Karpas-422 (cell line): ENCODE results near the gene UBLCP1. TPM values are rescaled to one million over a fixed set of nuclear protein-coding genes. Genes with fewer than 3 reads are reported as not detected.
"Not testable (repeated sequence)": the region's sequence is repeated elsewhere in the genome, so short reads cannot be mapped to it uniquely, and the experiment has no call there.

Source experiments
- DNase-seq: peaks from one replicate; pipeline ENCODE4 v3.0.0-alpha.2; 2015
- H2AFZ ChIP-seq: fragments of 200-600 bp; sonication (generic); 2 replicates; pipeline ENCODE4 v1.6.1; 2014; ENCODE audit warnings: antibody characterized with exemption, low read length, mixed read lengths
- H3K27ac ChIP-seq: fragments of 200-600 bp; sonication (generic); 2 replicates; pipeline ENCODE4 v1.5.1; 2014; ENCODE audit warnings: mild to moderate bottlenecking, low read length, moderate library complexity
- H3K27me3 ChIP-seq: fragments of 200-600 bp; sonication (generic); 2 replicates; pipeline ENCODE4 v1.6.1; 2014; ENCODE audit warnings: low read length, mixed read lengths
- H3K36me3 ChIP-seq: fragments of 200-600 bp; sonication (generic); 2 replicates; pipeline ENCODE4 v1.6.1; 2014; ENCODE audit warnings: low read length, mixed read lengths; ENCODE audit not compliant: insufficient read depth
- H3K4me1 ChIP-seq: fragments of 200-600 bp; sonication (generic); 2 replicates; pipeline ENCODE4 v1.6.1; 2014; ENCODE audit warnings: mild to moderate bottlenecking, low read length, mixed read lengths
- H3K4me2 ChIP-seq: fragments of 200-600 bp; sonication (generic); 2 replicates; pipeline ENCODE4 v1.6.1; 2014; ENCODE audit warnings: low read length, low read depth, mild to moderate bottlenecking; ENCODE audit not compliant: poor library complexity, severe bottlenecking
- H3K4me3 ChIP-seq: fragments of 200-600 bp; sonication (generic); 2 replicates; pipeline ENCODE4 v1.5.1; 2014; ENCODE audit warnings: mild to moderate bottlenecking, antibody characterized with exemption, low read length, mixed read lengths
- H3K79me2 ChIP-seq: fragments of 200-600 bp; sonication (generic); 2 replicates; pipeline ENCODE4 v1.6.1; 2014; ENCODE audit warnings: mild to moderate bottlenecking, low read length, mixed read lengths
- H3K9ac ChIP-seq: fragments of 200-600 bp; sonication (generic); 2 replicates; pipeline ENCODE4 v1.6.0; 2014; ENCODE audit warnings: low read length
- H3K9me2 ChIP-seq: fragments of 200-600 bp; sonication (generic), shearing (Covaris generic); replicated peaks from 2 replicates; pipeline ENCODE4 v1.6.0; 2014; ENCODE audit warnings: mild to moderate bottlenecking, low read length, moderate library complexity; ENCODE audit not compliant: insufficient read depth
- H3K9me3 ChIP-seq: fragments of 300-700, 200-600 bp; sonication (generic); 2 replicates; pipeline ENCODE4 v1.6.1; 2014; ENCODE audit warnings: low read length, mixed read lengths
- H4K20me1 ChIP-seq: fragments of 200-600 bp; sonication (generic); 2 replicates; pipeline ENCODE4 v1.6.1; 2014; ENCODE audit warnings: mild to moderate bottlenecking, antibody characterized with exemption, low read length, low read depth; ENCODE audit not compliant: insufficient read depth
- total RNA-seq: library from RNA; depleted of rRNA; stranded (reverse); fragments of >200 nt; shearing (Covaris generic); gene quantifications from 2 replicates; pipeline ENCODE4 v1.2.3, GENCODE V29; 2014; ENCODE audit warnings: low replicate concordance

UBLCP1 gene
- total RNA-seq, 1 experiment from 2014 or later = 36.2 TPM

DNA sequence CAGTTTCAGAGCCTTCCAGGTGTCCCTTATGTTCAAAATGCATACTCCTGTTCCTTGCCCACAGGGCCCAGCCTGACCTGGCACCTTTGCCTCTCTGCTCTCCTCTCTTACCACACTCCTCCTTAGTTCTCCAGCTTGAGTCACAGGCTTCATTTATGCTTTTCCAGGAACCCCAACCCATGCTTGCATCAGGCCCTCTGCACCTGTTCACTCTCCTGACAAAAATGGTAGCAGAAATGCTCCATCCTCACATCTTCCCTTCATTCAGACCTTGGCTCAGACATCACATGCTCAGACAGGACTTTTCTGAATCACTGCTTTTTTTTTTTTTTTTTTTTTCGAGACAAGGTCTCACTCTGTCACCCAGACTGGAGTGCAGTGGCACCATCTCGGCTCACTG, 38.6 kb upstream of the UBLCP1 start:
- no peak overlapping the region for H2AFZ ChIP-seq
- H3K4me2 ChIP-seq = no peak overlapping the region
- no peaks in the 10 kb centered on the region for H3K36me3 ChIP-seq

DNA sequence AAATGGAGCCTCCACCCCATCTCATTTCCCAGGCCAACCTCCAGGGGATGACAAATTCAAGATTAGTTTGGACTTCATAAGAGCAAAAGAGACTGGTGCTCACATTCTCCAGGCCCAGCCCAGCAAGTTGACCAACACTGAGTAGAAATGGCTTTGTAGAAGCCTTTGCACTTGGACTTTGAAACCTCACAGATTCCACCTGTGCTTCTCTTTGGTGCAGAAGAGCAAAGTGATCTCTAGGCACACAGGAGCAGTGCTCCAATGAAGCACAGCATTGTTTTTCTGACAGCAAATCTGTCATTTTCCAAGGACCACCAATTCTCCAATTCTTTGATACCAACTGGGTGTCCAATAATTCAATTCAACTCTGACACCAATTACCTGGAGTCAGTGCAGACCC, 36.6 kb upstream of the UBLCP1 start:
- Histone ChIP-seq H2AFZ (no peak overlapping the region), H3K9ac (no peak overlapping the region), H4K20me1 (no peaks in the 10 kb centered on the region), H3K27me3 (no peaks in the 10 kb centered on the region), H3K4me1 (no peaks in the 10 kb centered on the region), H3K27ac (no peak overlapping the region), H3K36me3 (no peaks in the 10 kb centered on the region), H3K4me3 (no peak overlapping the region), H3K79me2 (no peaks in the 10 kb centered on the region), H3K9me3 (no peaks in the 10 kb centered on the region), H3K9me2 (no peaks in the 10 kb centered on the region), H3K4me2 (no peak overlapping the region)
- no peak for DNase-seq

More for the DNA sequence above, 38.6 kb upstream of the UBLCP1 start:
- H3K4me3 ChIP-seq = no peak overlapping the region
- H3K27ac ChIP-seq = no peak overlapping the region
- no peaks in the 10 kb centered on the region for H3K4me1 ChIP-seq
- no peaks in the 10 kb centered on the region for H3K9me2 ChIP-seq
- no peaks in the 10 kb centered on the region for H3K27me3 ChIP-seq
- H3K9me3 ChIP-seq = no peaks in the 10 kb centered on the region
- no peak overlapping the region for H3K9ac ChIP-seq
- no peaks in the 10 kb centered on the region for H3K79me2 ChIP-seq
- DNase-seq = no peak
- H4K20me1 ChIP-seq = no peaks in the 10 kb centered on the region

DNA sequence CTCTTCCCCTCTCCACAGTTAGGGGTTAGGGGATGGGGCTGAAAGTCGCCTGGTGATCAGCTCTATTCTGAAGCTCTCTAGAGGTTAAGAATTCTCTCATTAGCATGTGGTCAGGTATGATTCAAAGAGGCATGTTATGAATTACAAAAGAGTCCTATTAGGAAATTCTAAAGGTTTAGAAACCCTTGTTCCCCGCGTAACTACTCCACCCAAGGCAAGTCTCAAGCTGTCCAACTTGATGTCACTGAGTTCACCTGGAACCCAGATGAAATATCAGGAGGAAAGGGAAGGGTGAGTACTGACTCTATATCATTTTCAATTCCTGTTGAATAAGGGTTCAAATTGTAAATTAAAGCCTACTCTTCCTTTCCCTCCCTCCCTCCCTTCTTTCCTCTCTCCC, 35.6 kb upstream of the UBLCP1 start:
- Histone ChIP-seq H3K9ac (no peak overlapping the region), H3K4me2 (no peak overlapping the region), H3K27me3 (no peaks in the 10 kb centered on the region), H3K4me3 (no peak overlapping the region), H3K9me3 (no peaks in the 10 kb centered on the region), H3K9me2 (no peaks in the 10 kb centered on the region), H3K36me3 (no peaks in the 10 kb centered on the region), H3K27ac (no peak overlapping the region), H2AFZ (no peak overlapping the region), H4K20me1 (no peaks in the 10 kb centered on the region), H3K79me2 (no peaks in the 10 kb centered on the region), H3K4me1 (no peaks in the 10 kb centered on the region)
- DNase-seq = no peak

DNA sequence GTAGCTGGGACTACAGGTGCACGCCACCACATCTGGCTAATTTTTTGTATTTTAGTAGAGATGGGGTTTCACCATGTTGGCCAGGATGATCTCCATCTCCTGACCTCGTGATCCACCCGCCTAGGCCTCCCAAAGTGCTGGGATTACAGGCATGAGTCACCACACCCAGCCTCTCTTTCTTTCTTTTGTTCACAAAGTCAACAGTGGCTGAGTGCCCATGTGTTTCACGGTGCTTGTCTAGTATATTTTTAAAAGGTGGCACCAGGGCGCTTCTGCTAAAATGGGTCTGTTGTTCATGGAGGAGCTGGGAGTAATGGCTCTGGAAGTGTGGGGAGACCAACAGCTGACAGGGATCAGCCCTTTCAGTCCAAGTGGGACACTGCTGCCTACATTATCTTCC, 35.0 kb upstream of the UBLCP1 start:
- not testable (repeated sequence) for H3K36me3 ChIP-seq, H3K9ac ChIP-seq, H3K9me3 ChIP-seq, H2AFZ ChIP-seq, H4K20me1 ChIP-seq, H3K4me2 ChIP-seq, H3K27ac ChIP-seq, H3K4me1 ChIP-seq, DNase-seq, H3K9me2 ChIP-seq, H3K79me2 ChIP-seq, H3K4me3 ChIP-seq, H3K27me3 ChIP-seq

DNA sequence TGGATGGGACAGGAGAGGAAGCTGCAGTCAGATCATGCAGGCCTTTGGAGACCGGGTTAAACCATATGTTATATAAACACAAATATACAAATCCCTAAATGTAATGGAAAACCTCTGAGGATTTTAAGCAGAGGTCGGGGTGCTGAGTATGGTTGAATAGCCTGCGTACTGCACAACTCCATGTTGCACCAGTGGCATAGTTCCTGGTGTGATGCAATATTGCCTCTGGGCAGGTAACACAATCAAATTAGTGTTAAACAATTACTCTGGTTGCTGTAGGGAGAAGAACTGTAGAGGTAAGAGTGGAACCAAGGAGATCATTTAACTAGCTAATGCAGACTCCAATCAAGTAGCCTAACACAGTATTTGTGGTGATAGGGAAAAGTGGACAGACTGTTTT, 32.4 kb upstream of the UBLCP1 start:
- no peak overlapping the region for H2AFZ ChIP-seq
- H3K4me2 ChIP-seq = no peak overlapping the region

DNA sequence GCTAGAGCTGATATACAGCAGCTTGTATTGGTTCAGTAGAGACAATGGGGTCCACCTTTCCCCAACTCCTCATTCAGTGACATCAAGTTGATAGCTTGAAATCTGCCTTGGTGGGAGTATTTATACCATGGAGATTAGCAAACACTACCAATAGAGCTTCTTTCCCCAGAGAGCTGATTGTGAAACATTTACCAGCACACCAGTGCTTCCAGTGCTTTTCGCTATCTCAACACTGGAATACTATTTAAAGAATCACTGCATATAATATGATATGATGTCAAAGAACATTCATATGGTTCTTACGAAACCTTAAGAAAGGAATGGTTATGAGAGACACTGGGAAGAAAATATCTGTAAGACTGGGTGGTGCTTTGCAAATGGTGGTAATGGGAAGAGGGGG, 31.9 kb upstream of the UBLCP1 start:
- Histone ChIP-seq H2AFZ (no peak overlapping the region), H3K27ac (no peak overlapping the region), H3K36me3 (no peaks in the 10 kb centered on the region), H4K20me1 (no peaks in the 10 kb centered on the region), H3K4me1 (peaks cover 3% of the 10 kb centered on the region), H3K9ac (no peak overlapping the region), H3K27me3 (no peaks in the 10 kb centered on the region), H3K9me2 (no peaks in the 10 kb centered on the region), H3K4me3 (no peak overlapping the region), H3K9me3 (no peaks in the 10 kb centered on the region), H3K79me2 (no peaks in the 10 kb centered on the region), H3K4me2 (no peak overlapping the region)
- DNase-seq = no peak

More for the DNA sequence above, 32.4 kb upstream of the UBLCP1 start:
- no peaks in the 10 kb centered on the region for H4K20me1 ChIP-seq
- no peak overlapping the region for H3K4me3 ChIP-seq
- peaks cover 3% of the 10 kb centered on the region for H3K4me1 ChIP-seq
- H3K9me2 ChIP-seq = no peaks in the 10 kb centered on the region
- DNase-seq = no peak
- no peak overlapping the region for H3K9ac ChIP-seq
- no peaks in the 10 kb centered on the region for H3K36me3 ChIP-seq
- no peaks in the 10 kb centered on the region for H3K9me3 ChIP-seq
- no peaks in the 10 kb centered on the region for H3K27me3 ChIP-seq
- H3K79me2 ChIP-seq = no peaks in the 10 kb centered on the region
- no peak overlapping the region for H3K27ac ChIP-seq

DNA sequence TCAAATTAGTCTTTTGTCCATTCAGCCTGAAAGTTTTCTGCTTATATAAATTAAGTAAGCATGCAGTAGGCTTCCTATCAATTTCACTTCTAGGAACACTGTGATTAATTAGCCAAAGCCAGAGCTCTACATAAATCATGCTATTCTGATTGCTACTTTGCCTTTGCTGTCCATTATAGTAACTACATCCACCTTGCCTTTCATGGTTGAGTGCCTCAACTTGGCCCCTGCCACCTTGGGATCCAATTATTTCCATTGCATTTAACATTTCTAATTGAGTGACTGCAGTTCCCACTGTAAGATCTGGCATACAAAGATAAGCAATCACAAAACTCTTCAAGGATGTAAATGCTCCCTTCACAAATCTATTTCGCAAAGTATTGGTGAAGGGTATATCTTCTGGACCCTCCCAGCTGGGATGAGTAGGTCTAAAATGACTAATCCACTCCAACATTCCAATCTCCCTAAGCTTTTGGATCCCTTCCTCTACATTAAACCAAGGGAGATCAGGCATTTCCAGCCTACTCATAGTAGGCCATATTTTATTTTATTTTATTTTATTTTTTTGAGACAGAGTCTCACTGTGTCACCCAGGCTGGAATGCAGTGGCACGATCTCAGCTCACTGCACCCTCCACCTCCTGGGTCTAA, 27.1 kb upstream of the UBLCP1 start:
- not testable (repeated sequence) for H2AFZ ChIP-seq, DNase-seq, H3K9me3 ChIP-seq, H3K4me3 ChIP-seq, H3K9me2 ChIP-seq, H3K27ac ChIP-seq, H3K4me2 ChIP-seq, H3K36me3 ChIP-seq, H4K20me1 ChIP-seq, H3K79me2 ChIP-seq, H3K27me3 ChIP-seq, H3K4me1 ChIP-seq, H3K9ac ChIP-seq

DNA sequence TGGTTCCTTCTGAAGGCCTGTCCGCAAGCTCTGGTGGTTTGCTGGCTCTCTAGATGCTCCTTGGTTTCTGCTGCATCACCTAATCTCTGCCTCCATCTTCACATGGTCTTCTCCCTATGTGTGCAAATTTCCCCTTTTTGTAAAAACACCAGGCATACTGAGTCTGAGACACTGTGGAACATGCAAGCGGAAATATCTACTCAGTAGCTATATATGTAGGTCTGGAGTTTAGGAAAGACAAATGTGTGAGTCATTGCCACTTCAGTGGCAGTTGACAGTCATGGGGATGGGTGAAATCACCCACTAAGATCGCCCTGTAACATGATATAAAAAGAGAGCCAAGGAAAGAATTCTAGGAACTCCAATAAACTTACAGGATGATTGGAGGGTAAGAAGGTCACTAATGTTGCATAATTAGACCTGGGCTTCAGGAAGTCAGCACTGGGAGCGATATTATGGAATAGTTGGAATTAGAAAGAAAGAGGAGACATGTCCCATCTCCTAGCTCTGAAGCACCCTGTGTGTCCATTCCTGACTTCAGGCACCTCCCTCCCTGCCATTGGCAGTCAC, 22.7 kb upstream of the UBLCP1 start:
- no peak overlapping the region for H3K9ac ChIP-seq
- no peaks in the 10 kb centered on the region for H4K20me1 ChIP-seq
- no peaks in the 10 kb centered on the region for H3K9me3 ChIP-seq
- no peaks in the 10 kb centered on the region for H3K79me2 ChIP-seq
- no peaks in the 10 kb centered on the region for H3K9me2 ChIP-seq
- H3K4me2 ChIP-seq = no peak overlapping the region
- DNase-seq = no peak
- no peak overlapping the region for H2AFZ ChIP-seq
- H3K27ac ChIP-seq = no peak overlapping the region
- H3K36me3 ChIP-seq = no peaks in the 10 kb centered on the region
- no peaks in the 10 kb centered on the region for H3K27me3 ChIP-seq
- no peak overlapping the region for H3K4me3 ChIP-seq
- peaks cover 3% of the 10 kb centered on the region for H3K4me1 ChIP-seq
